H1 (cell line): Measurements from ENCODE around the gene NMRK2. TPM values are rescaled to one million over a fixed set of nuclear protein-coding genes. Genes with fewer than 3 reads are reported as not detected.

Experiments
- CTCF ChIA-PET: fragments of 300-600 bp; sonication (Branson Sonifier 250); formaldehyde crosslinking; loops from one replicate; lab custom pipeline; 2021; ENCODE audit not compliant: partially characterized antibody; lab: Charles Lee
- POLR2A ChIA-PET: fragments of 300-600 bp; sonication (Branson Sonifier 250); formaldehyde crosslinking; loops from one replicate; lab custom pipeline; 2021; ENCODE audit warnings: inconsistent platforms; ENCODE audit not compliant: partially characterized antibody; lab: Charles Lee
- DNase-seq, 2 experiments: peaks; one replicate each; pipeline versions ENCODE4 v3.0.0 to v3.0.0-alpha.2; 2010 to 2022; ENCODE audit warnings: low spot score in 2 of 2, low read depth in 1 of 2, mixed read lengths in 1 of 2
- FAIRE-seq: peaks from 2 replicates; lab custom pipeline; 2011; peaks lifted over from hg19 to GRCh38; lab: Jason Lieb, UNC
- H2AFZ ChIP-seq: 2 replicates; pipeline ENCODE4 v1.8.1; 2012; ENCODE audit warnings: low read length, inconsistent platforms
- H2AK5ac ChIP-seq: 2 replicates; pipeline ENCODE4 v1.6.1; 2013; ENCODE audit warnings: low read depth, low read length
- H2BK120ac ChIP-seq: replicated peaks from 2 replicates; pipeline ENCODE3; 2013; ENCODE audit warnings: low read depth, low read length, inconsistent platforms
- H2BK12ac ChIP-seq: 2 replicates; pipeline ENCODE4 v1.6.1; 2013; ENCODE audit warnings: low read depth, low read length
- H2BK15ac ChIP-seq: 2 replicates; pipeline ENCODE4 v1.6.1; 2013; ENCODE audit warnings: low read length
- H2BK20ac ChIP-seq: 2 replicates; pipeline ENCODE4 v1.6.1; 2013; ENCODE audit warnings: low read length
- H2BK5ac ChIP-seq: 2 replicates; pipeline ENCODE4 v1.6.1; 2013; ENCODE audit warnings: low read depth, low read length
- H3K14ac ChIP-seq: 2 replicates; pipeline ENCODE4 v1.6.1; 2013; ENCODE audit warnings: inconsistent platforms; ENCODE audit not compliant: insufficient read length
- H3K18ac ChIP-seq: 2 replicates; pipeline ENCODE4 v1.6.1; 2013; ENCODE audit warnings: low read length; ENCODE audit errors: extremely low read depth
- H3K23ac ChIP-seq: 2 replicates; pipeline ENCODE4 v1.6.1; 2013; ENCODE audit warnings: inconsistent platforms; ENCODE audit not compliant: insufficient read length
- H3K23me2 ChIP-seq: 2 replicates; pipeline ENCODE4 v1.6.1; 2013; ENCODE audit warnings: low read depth, low read length
- H3K27ac ChIP-seq: 2 replicates; pipeline ENCODE4 v1.6.1; 2011; ENCODE audit warnings: low read depth, low read length, inconsistent platforms
- H3K27me3 ChIP-seq, 4 experiments: replicated peaks in 1 of 4; 1 replicate in 1 of 4; 2 replicates in 3 of 4; pipeline versions ENCODE4 v1.6.1 to v1.8.1; 2011 to 2013; ENCODE audit warnings: low read length in 3 of 4, mild to moderate bottlenecking in 3 of 4, inconsistent platforms in 2 of 4, mixed read lengths in 2 of 4, moderate library complexity in 1 of 4; ENCODE audit not compliant: control insufficient read depth in 3 of 4, insufficient read depth in 3 of 4; ENCODE audit errors: extremely low read depth in 1 of 4
- H3K36me3 ChIP-seq, 4 experiments: 2 replicates each; pipeline versions ENCODE4 v1.6.1 to v1.8.1; 2011 to 2013; ENCODE audit warnings: mild to moderate bottlenecking in 4 of 4, low read length in 3 of 4, moderate library complexity in 2 of 4, control low read depth in 1 of 4, inconsistent platforms in 1 of 4; ENCODE audit not compliant: insufficient read depth in 4 of 4, control insufficient read depth in 2 of 4
- H3K4ac ChIP-seq: replicated peaks from 2 replicates; pipeline ENCODE3; 2013; ENCODE audit warnings: low read length, low read depth, mixed read lengths, inconsistent platforms; ENCODE audit not compliant: insufficient read length
- H3K4me1 ChIP-seq, 4 experiments: replicated peaks in 1 of 4; 1 replicate in 1 of 4; 2 replicates in 3 of 4; pipeline versions ENCODE4 v1.6.1 to v1.8.1; 2011 to 2013; ENCODE audit warnings: low read length in 3 of 4, inconsistent platforms in 2 of 4, mixed read lengths in 1 of 4; ENCODE audit not compliant: insufficient read depth in 4 of 4, control insufficient read depth in 3 of 4
- H3K4me2 ChIP-seq, 2 experiments: 2 replicates each; pipeline versions ENCODE4 v1.6.1 to v1.8.1; 2011 to 2013; ENCODE audit warnings: low read depth in 2 of 2, low read length in 2 of 2, control low read depth in 1 of 2, inconsistent platforms in 1 of 2, mild to moderate bottlenecking in 1 of 2; ENCODE audit not compliant: insufficient read depth in 1 of 2
- H3K4me3 ChIP-seq, 4 experiments: fragments of 200-600, 300-600 bp in 1 of 4; sonication (generic), shearing (Covaris generic), sonication (Bioruptor Twin) in 1 of 4; 2 replicates each; pipeline versions ENCODE4 v1.5.1 to v1.8.1; 2011 to 2016; ENCODE audit warnings: low read length in 4 of 4, low read depth in 3 of 4, control low read depth in 2 of 4, inconsistent platforms in 2 of 4, mild to moderate bottlenecking in 2 of 4, mixed read lengths in 1 of 4, moderate library complexity in 1 of 4; ENCODE audit not compliant: insufficient read depth in 2 of 4; ENCODE audit errors: extremely low read depth in 1 of 4
- H3K56ac ChIP-seq: replicated peaks from 2 replicates; pipeline ENCODE3; 2013; ENCODE audit warnings: low read depth, mild to moderate bottlenecking, mixed read lengths, low read length, inconsistent platforms; ENCODE audit not compliant: insufficient read length
- H3K79me1 ChIP-seq: 2 replicates; pipeline ENCODE4 v1.6.1; 2013; ENCODE audit warnings: low read depth, low read length, control low read depth
- H3K79me2 ChIP-seq, 2 experiments: 2 replicates each; pipeline versions ENCODE4 v1.6.1 to v1.8.1; 2012 to 2013; ENCODE audit warnings: low read length in 2 of 2, mild to moderate bottlenecking in 2 of 2, inconsistent platforms in 1 of 2; ENCODE audit not compliant: insufficient read depth in 2 of 2, control insufficient read depth in 1 of 2
- H3K9ac ChIP-seq, 4 experiments: replicated peaks in 1 of 4; 1 replicate in 1 of 4; 2 replicates in 3 of 4; pipeline versions ENCODE4 v1.6.1 to v1.8.1; 2011 to 2013; ENCODE audit warnings: low read depth in 3 of 4, low read length in 3 of 4, control low read depth in 2 of 4, mild to moderate bottlenecking in 2 of 4, moderate library complexity in 2 of 4, inconsistent platforms in 1 of 4; ENCODE audit errors: extremely low read depth in 1 of 4
- H3K9me3 ChIP-seq, 2 experiments: 2 replicates each; pipeline versions ENCODE4 v1.6.1 to v1.8.1; 2012 to 2013; ENCODE audit warnings: mild to moderate bottlenecking in 2 of 2, moderate library complexity in 2 of 2, control low read depth in 1 of 2, inconsistent platforms in 1 of 2, low read depth in 1 of 2, low read length in 1 of 2, mixed read lengths in 1 of 2; ENCODE audit not compliant: insufficient read depth in 2 of 2
- H4K20me1 ChIP-seq, 2 experiments: replicated peaks in 1 of 2; 2 replicates each; pipeline versions ENCODE3 to v1.8.1; 2011 to 2013; ENCODE audit warnings: inconsistent platforms in 2 of 2, low read length in 2 of 2, mild to moderate bottlenecking in 1 of 2; ENCODE audit not compliant: insufficient read depth in 2 of 2, control insufficient read depth in 1 of 2
- H4K5ac ChIP-seq: 2 replicates; pipeline ENCODE4 v1.6.1; 2013; ENCODE audit warnings: low read length, low read depth, mixed read lengths, inconsistent platforms; ENCODE audit not compliant: insufficient read length
- H4K8ac ChIP-seq: 2 replicates; pipeline ENCODE4 v1.8.0; 2013; ENCODE audit warnings: mild to moderate bottlenecking, moderate library complexity, low read length, inconsistent platforms; ENCODE audit not compliant: insufficient read depth; ENCODE audit errors: extremely low read depth
- H4K91ac ChIP-seq: replicated peaks from 2 replicates; pipeline ENCODE3; 2013; ENCODE audit warnings: low read length, mixed read lengths, inconsistent platforms; ENCODE audit not compliant: insufficient read length
- NANOG ChIP-seq: IDR thresholded peaks from 2 replicates; pipeline ENCODE4 v1.6.1; 2011; ENCODE audit warnings: low read length, low read depth, mild to moderate bottlenecking, inconsistent platforms; ENCODE audit not compliant: insufficient read depth, poor library complexity, severe bottlenecking
- POLR2A ChIP-seq, 2 experiments: IDR thresholded peaks; 1 replicate in 1 of 2; 2 replicates in 1 of 2; pipeline ENCODE4 v1.6.1; 2011; ENCODE audit warnings: low read depth in 2 of 2, low read length in 2 of 2, mild to moderate bottlenecking in 2 of 2; ENCODE audit errors: control extremely low read depth in 1 of 2
- WGBS, 2 experiments: shearing (Covaris generic) in 1 of 2; methylation state at CpG; one replicate each; pipeline versions ENCODE4 v1.1.6 to v1.1.7; 2013 to 2015; ENCODE audit warnings: low lambda C conversion rate in 2 of 2, mixed read lengths in 2 of 2, inconsistent platforms in 1 of 2, low coverage in 1 of 2, missing lambda C conversion rate in 1 of 2; ENCODE audit not compliant: insufficient replicate concordance in 2 of 2, insufficient coverage in 1 of 2, insufficient read length in 1 of 2; ENCODE audit errors: extremely low coverage in 1 of 2, missing lambda C conversion rate in 1 of 2; 5-methylcytosine and 5-hydroxymethylcytosine counted together
- polyA plus RNA-seq, 7 experiments: library from polyadenylated mRNA; depleted of rRNA in 3 of 7; stranded (reverse) in 5 of 7; unstranded in 2 of 7; fragments of >200 nt in 5 of 7; fragments of 200-250 nt in 2 of 7; gene quantifications; 1 replicate in 5 of 7; 2 replicates in 1 of 7; 4 replicates in 1 of 7; pipeline versions ENCODE4 v1.2.1 to v1.2.3, GENCODE V29; 2011 to 2013; ENCODE audit warnings: missing spikeins in 2 of 7, mixed read lengths in 2 of 7
- total RNA-seq: library from RNA; stranded (reverse); fragmentation: NEBNext Ultra II Directional; extraction: Animal tissue kit (Norgen Biotek cat#: 25700); gene quantifications from 2 replicates; pipeline ENCODE4 v1.2.1, GENCODE V29; 2021

NMRK2 gene
- total and polyA plus RNA-seq, 2 of the 8 experiments (the other 6 are each of a cell fraction or from before 2014, with no cell fraction given): 87.4 to 206 TPM

DNA sequence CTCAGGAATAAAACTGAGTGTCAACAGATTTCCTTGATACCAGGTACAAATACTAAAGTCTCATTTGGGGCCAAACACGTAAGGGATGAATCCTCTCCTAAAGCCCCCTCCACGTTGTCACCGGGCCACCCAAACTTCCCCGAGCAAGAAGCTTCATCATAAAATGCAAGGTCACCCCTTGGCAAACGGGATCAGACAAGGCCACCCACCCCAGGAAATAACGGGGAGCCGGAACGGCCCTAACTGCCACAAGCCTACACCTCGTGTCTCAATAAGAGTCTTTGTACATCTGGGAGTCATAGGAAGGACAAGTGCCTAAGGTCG lies 51.7 kb downstream of the NMRK2 start:
- Histone ChIP-seq H2BK20ac (no peak overlapping the region), H3K4me2 (peak overlapping the region; percentile 95 to 97), H3K4me3 (peak overlapping the region; percentile 79 to 99 (median 98)), H3K36me3 (peaks cover 45 to 51% (median 47%) of the 10 kb centered on the region in 4 experiments), H4K20me1 (peaks cover 53 to 54% of the 10 kb centered on the region in 2 experiments), H3K79me1 (peaks cover 16% of the 10 kb centered on the region), H3K4ac (peak overlapping the region; percentile 27), H3K4me1 (peaks cover 2 to 16% (median 10%) of the 10 kb centered on the region in 4 experiments), H3K23ac (no peak overlapping the region), H4K5ac (no peak overlapping the region), H3K14ac (peak overlapping the region; percentile 99), H2AK5ac (peak overlapping the region; percentile 82; the same call in 1 of the 2 replicates), H3K27me3 (no peaks in the 10 kb centered on the region), H3K9me3 (no peaks in the 10 kb centered on the region), H2BK120ac (no peak overlapping the region), H3K56ac (peak overlapping the region; percentile 95), H2BK15ac (no peak overlapping the region), H3K18ac (peak overlapping the region; percentile 85), H2AFZ (no peak overlapping the region), H3K27ac (peak overlapping the region; percentile 84), H3K23me2 (peaks cover 8% of the 10 kb centered on the region), H2BK5ac (peak overlapping the region; percentile 95), H3K79me2 (peaks cover 19 to 58% of the 10 kb centered on the region in 2 experiments), H3K9ac (peak overlapping the region; percentile 95 to 99 (median 98)), H4K91ac (peak overlapping the region; percentile 86), H2BK12ac (no peak overlapping the region; the same call in 1 of the 2 replicates), H4K8ac (peak overlapping the region; percentile 99; the same call in 1 of the 2 replicates)
- WGBS, 2 experiments: 3% methylated on average over 10 of the region's 10 CpGs; no CpG with 5 or more reads in 1 of the 2 experiments
- TF ChIP-seq POLR2A (IDR thresholded peaks at IDR 0.05; ENCODE audit: control extremely low read depth in 1 of 2, low read depth in 2 of 2, low read length in 2 of 2): peak in 1 of 2 experiments; percentile 48; a peak in 2 of 3 replicates
- TF ChIP-seq NANOG: no peak
- ChIA-PET CTCF (no interaction called here), POLR2A (interaction anchor here (1.0 to 12.0 kb wide), 47 partner anchors 9 to 411 kb away, joined by 3 to 870 read pairs (median 6); partner anchors contain the start of genes ATCAY, DAPK3, MRPL54 and NMRK2)
- no peak for FAIRE-seq
- no peak for DNase-seq
